ENCODE data around the gene BRD1.

GRCh38 chr22:49730656-49731055 is 97.0 kb downstream of the BRD1 start:
- no peak for TF ChIP-seq EZH2 (IDR thresholded peaks at IDR 0.05; ENCODE audit: borderline replicate concordance, low read depth, low read length, poor library complexity, severe bottlenecking)
- TF ChIP-seq CTCF (conservative IDR thresholded peaks at IDR 0.05; ENCODE audit: low read depth, low read length): no peak

Measured in A673 (cell line).